Prostate gland (tissue), 2 donors: Measurements from ENCODE around the gene BPIFB1. TPM values are rescaled to one million over a fixed set of nuclear protein-coding genes. Genes with fewer than 3 reads are reported as not detected.

Experiments used
- DNase-seq: peaks from one replicate; pipeline ENCODE4 v3.0.0-alpha.2; 2019; ENCODE audit warnings: low spot score
- H3K27ac ChIP-seq, 2 donors: fragments of 200-600 bp; sonication (generic); 2 replicates each; pipeline ENCODE4 v1.5.1; 2017 to 2019
- H3K27me3 ChIP-seq: fragments of 200-600 bp; sonication (generic); replicated peaks from 2 replicates; pipeline ENCODE4 v1.5.1; 2019; ENCODE audit not compliant: insufficient read depth
- H3K36me3 ChIP-seq, 2 donors: fragments of 200-600 bp; sonication (generic); 1 replicate in 1 of 2; 2 replicates in 1 of 2; pipeline versions ENCODE4 v1.5.1 to v1.8.1; 2017 to 2019
- H3K4me1 ChIP-seq: fragments of 200-600 bp; sonication (generic); replicated peaks from 2 replicates; pipeline ENCODE4 v1.5.1; 2019
- H3K4me3 ChIP-seq, 2 donors: fragments of 200-600 bp; sonication (generic); 2 replicates each; pipeline ENCODE4 v1.5.1; 2017 to 2019
- H3K9me3 ChIP-seq: fragments of 200-600 bp; sonication (generic); 2 replicates; pipeline ENCODE4 v1.5.1; 2017
- CTCF ChIP-seq, 4 experiments: fragments of 200-600 bp in 2 of 4; fragments of 450-650 bp in 2 of 4; sonication (generic) in 2 of 4; IDR thresholded peaks; 1 replicate in 3 of 4; 2 replicates in 1 of 4; pipeline ENCODE4 v1.5.1; 2016 to 2019; ENCODE audit warnings: antibody characterized with exemption in 4 of 4, mild to moderate bottlenecking in 2 of 4, moderate library complexity in 2 of 4
- POLR2A ChIP-seq: fragments of 450-650 bp; IDR thresholded peaks from one replicate; pipeline ENCODE4 v1.6.1; 2016; ENCODE audit warnings: antibody characterized with exemption, mild to moderate bottlenecking
- POLR2AphosphoS5 ChIP-seq: sonication (generic); formaldehyde crosslinking; IDR thresholded peaks from one replicate; pipeline ENCODE4 v1.6.1; 2017; ENCODE audit warnings: antibody characterized with exemption
- WGBS: methylation state at CpG from one replicate; pipeline ENCODE4 v1.1.5; 2018; 5-methylcytosine and 5-hydroxymethylcytosine counted together
- intact Hi-C: fragments of 100-400 bp; cut with DNase I; formaldehyde crosslinking; loops from one replicate; pipeline ENCODE4 v1.14.2; 2022
- total RNA-seq, 2 donors: library from RNA; depleted of rRNA; stranded (reverse); fragments of >200 nt; gene quantifications; one replicate each; pipeline ENCODE4 v1.1.0, GENCODE V29; 2016

Gene BPIFB1
- total RNA-seq, 2 donors from 2014 or later: 2.1 TPM; not detected in 1

- Histone ChIP-seq H3K9me3 (no peaks in the 10 kb centered on the region), H3K4me1 (no peaks in the 10 kb centered on the region), H3K36me3 (no peaks in the 10 kb centered on the region), H3K27me3 (peaks cover 2% of the 10 kb centered on the region), H3K27ac (no peak overlapping the region), H3K4me3 (no peak overlapping the region)
- TF ChIP-seq POLR2AphosphoS5: no peak
- TF ChIP-seq CTCF (IDR thresholded peaks at IDR 0.05): no peak
- no peak for TF ChIP-seq POLR2A
- intact Hi-C loops: no loop called here
- WGBS: 74% methylated on average over 20 of the region's 20 CpGs
- DNase-seq: no peak
Observed at GRCh38 chr20:33332905-33333456, 50.0 kb downstream of the BPIFB1 start.

- Histone ChIP-seq H3K36me3 (no peaks in the 10 kb centered on the region), H3K4me1 (no peaks in the 10 kb centered on the region), H3K27ac (no peak overlapping the region), H3K9me3 (no peaks in the 10 kb centered on the region), H3K27me3 (peaks cover 2% of the 10 kb centered on the region), H3K4me3 (no peak overlapping the region)
- DNase-seq: no peak
- intact Hi-C loops: no loop called here
- 88% methylated on average over 7 of the region's 7 CpGs for WGBS
- TF ChIP-seq POLR2AphosphoS5 (no peak), CTCF (IDR thresholded peaks at IDR 0.05) (no peak)
Observed at GRCh38 chr20:33333616-33334015, 50.6 kb downstream of the BPIFB1 start.

GRCh38 chr20:33334111-33334510 lies 51.1 kb downstream of the BPIFB1 start:
- DNase-seq: no peak
- intact Hi-C loops: no loop called here
- Histone ChIP-seq H3K4me3 (no peak overlapping the region), H3K9me3 (no peaks in the 10 kb centered on the region), H3K27me3 (peaks cover 2% of the 10 kb centered on the region), H3K36me3 (no peaks in the 10 kb centered on the region), H3K27ac (no peak overlapping the region), H3K4me1 (no peaks in the 10 kb centered on the region)
- no peak for TF ChIP-seq CTCF (IDR thresholded peaks at IDR 0.05)
- TF ChIP-seq POLR2AphosphoS5: no peak
- no peak for TF ChIP-seq POLR2A
- 87% methylated on average over 3 of the region's 3 CpGs for WGBS

GRCh38 chr20:33336375-33336774 lies 53.4 kb downstream of the BPIFB1 start:
- H3K4me3 ChIP-seq: no peak overlapping the region
- H3K36me3 ChIP-seq: no peaks in the 10 kb centered on the region
- no peak overlapping the region for H3K27ac ChIP-seq
- no peaks in the 10 kb centered on the region for H3K9me3 ChIP-seq
- intact Hi-C loops: no loop called here
- TF ChIP-seq POLR2A: no peak
- no peak for TF ChIP-seq POLR2AphosphoS5
- TF ChIP-seq CTCF (IDR thresholded peaks at IDR 0.05): no peak
- H3K4me1 ChIP-seq: no peaks in the 10 kb centered on the region
- no peaks in the 10 kb centered on the region for H3K27me3 ChIP-seq
- DNase-seq: no peak
- WGBS: 95% methylated on average over 3 of the region's 3 CpGs

GRCh38 chr20:33337119-33337518 lies 54.1 kb downstream of the BPIFB1 start:
- intact Hi-C loops: no loop called here
- Histone ChIP-seq H3K27ac (no peak overlapping the region), H3K4me3 (no peak overlapping the region), H3K36me3 (no peaks in the 10 kb centered on the region), H3K9me3 (no peaks in the 10 kb centered on the region), H3K4me1 (no peaks in the 10 kb centered on the region), H3K27me3 (no peaks in the 10 kb centered on the region)
- no peak for DNase-seq
- WGBS: 71% methylated on average over 8 of the region's 8 CpGs
- TF ChIP-seq CTCF (IDR thresholded peaks at IDR 0.05) (no peak), POLR2A (no peak), POLR2AphosphoS5 (no peak)
